ENCODE data around the gene SLC9A8.

DNA sequence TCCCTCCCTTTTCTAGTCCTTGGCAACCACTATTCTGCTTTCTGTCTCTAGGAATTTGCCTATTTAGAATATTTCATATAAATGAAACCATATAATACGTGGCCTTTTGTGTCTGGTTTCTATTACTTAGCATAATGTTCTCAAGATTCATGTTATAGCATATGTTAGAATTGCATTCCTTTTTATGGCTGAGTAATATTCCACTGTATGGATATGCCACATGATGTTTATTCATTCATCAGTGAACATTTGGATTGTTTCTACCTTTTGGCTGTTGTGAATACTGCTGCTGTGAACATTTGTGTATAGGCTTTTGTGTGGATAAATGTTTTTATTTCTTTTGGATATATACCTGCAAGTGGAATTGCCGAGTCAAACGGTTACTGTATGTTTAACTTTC, 7.1 kb downstream of the SLC9A8 start:
- TF ChIP-seq, protein P1, sequence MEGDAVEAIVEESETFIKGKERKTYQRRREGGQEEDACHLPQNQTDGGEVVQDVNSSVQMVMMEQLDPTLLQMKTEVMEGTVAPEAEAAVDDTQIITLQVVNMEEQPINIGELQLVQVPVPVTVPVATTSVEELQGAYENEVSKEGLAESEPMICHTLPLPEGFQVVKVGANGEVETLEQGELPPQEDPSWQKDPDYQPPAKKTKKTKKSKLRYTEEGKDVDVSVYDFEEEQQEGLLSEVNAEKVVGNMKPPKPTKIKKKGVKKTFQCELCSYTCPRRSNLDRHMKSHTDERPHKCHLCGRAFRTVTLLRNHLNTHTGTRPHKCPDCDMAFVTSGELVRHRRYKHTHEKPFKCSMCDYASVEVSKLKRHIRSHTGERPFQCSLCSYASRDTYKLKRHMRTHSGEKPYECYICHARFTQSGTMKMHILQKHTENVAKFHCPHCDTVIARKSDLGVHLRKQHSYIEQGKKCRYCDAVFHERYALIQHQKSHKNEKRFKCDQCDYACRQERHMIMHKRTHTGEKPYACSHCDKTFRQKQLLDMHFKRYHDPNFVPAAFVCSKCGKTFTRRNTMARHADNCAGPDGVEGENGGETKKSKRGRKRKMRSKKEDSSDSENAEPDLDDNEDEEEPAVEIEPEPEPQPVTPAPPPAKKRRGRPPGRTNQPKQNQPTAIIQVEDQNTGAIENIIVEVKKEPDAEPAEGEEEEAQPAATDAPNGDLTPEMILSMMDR (IDR thresholded peaks at IDR 0.05; ENCODE audit: extremely low read depth in 1 of 2, insufficient read depth in 1 of 2, low read depth in 1 of 2, low read length in 2 of 2), result no peak
- TF ChIP-seq POLR2AphosphoS5 (IDR thresholded peaks at IDR 0.05; ENCODE audit: insufficient read depth, low read depth, low read length), result no peak
- TF ChIP-seq POLR2A (IDR thresholded peaks at IDR 0.05; ENCODE audit: low read depth, low read length), result no peak
- TF ChIP-seq EZH2 (IDR thresholded peaks at IDR 0.05; ENCODE audit: borderline replicate concordance, low read depth, low read length, severe bottlenecking), result no peak
- TF ChIP-seq GATA2 (IDR thresholded peaks at IDR 0.05; ENCODE audit: insufficient read depth, insufficient read length, low read depth, low read length), result no peak
- TF ChIP-seq MYC (IDR thresholded peaks at IDR 0.05; ENCODE audit: low read depth, low read length), result no peak
- no peak for TF ChIP-seq JUN (IDR thresholded peaks at IDR 0.05; ENCODE audit: borderline replicate concordance, insufficient read depth, insufficient read length, low read depth)

All from endothelial cell of umbilical vein (primary cell).